ENCODE results near the gene PPP1R7.
A peak's percentile ranks its signal among the peaks of the same experiment; 100 is the strongest.

Gene PPP1R7

GRCh38 chr2:241213567-241213966, 63.3 kb downstream of the PPP1R7 start:
- Mint-ChIP-seq H3K36me3 (no peaks in the 10 kb centered on the region), H3K27ac (no peak overlapping the region), H3K27me3 (no peaks in the 10 kb centered on the region), H3K4me3 (no peak overlapping the region), H3K4me1 (ENCODE audit: low read depth) (peaks cover 4% of the 10 kb centered on the region), H3K9me3 (ENCODE audit: low read depth) (no peaks in the 10 kb centered on the region)

GRCh38 chr2:241214209-241214608, 63.9 kb downstream of the PPP1R7 start:
- Mint-ChIP-seq H3K9me3 (ENCODE audit: low read depth) (no peaks in the 10 kb centered on the region), H3K27me3 (no peaks in the 10 kb centered on the region), H3K4me3 (no peak overlapping the region), H3K27ac (no peak overlapping the region), H3K36me3 (no peaks in the 10 kb centered on the region), H3K4me1 (ENCODE audit: low read depth) (peaks cover 11% of the 10 kb centered on the region)

GRCh38 chr2:241214766-241215165, 64.5 kb downstream of the PPP1R7 start:
- no peaks in the 10 kb centered on the region for H3K36me3 Mint-ChIP-seq
- H3K27ac Mint-ChIP-seq: no peak overlapping the region
- no peaks in the 10 kb centered on the region for H3K27me3 Mint-ChIP-seq
- H3K9me3 Mint-ChIP-seq (ENCODE audit: low read depth): no peaks in the 10 kb centered on the region
- peaks cover 12% of the 10 kb centered on the region for H3K4me1 Mint-ChIP-seq (ENCODE audit: low read depth)
- H3K4me3 Mint-ChIP-seq: no peak overlapping the region

DNA sequence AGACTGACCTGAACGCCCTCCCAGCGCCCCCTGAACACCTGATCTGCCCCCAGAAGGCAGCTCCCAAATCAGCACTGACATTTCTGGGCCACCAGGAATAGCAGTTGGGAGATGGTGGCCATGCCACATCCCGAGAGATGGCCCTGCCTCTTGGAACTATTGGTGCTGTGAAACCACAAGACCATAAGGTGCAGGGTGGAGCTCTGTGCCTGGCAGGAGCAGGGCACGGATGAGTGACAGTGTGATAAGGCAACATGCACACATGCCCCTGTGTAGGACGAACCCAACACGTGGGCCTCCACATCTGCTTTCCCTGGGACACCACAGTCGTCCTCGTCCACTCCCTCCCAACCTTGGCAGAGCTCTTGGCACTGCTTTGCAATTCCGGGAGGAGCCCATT, 65.2 kb downstream of the PPP1R7 start:
- Mint-ChIP-seq H3K9me3 (ENCODE audit: low read depth) (no peaks in the 10 kb centered on the region), H3K36me3 (no peaks in the 10 kb centered on the region), H3K27ac (no peak overlapping the region), H3K27me3 (no peaks in the 10 kb centered on the region), H3K4me1 (ENCODE audit: low read depth) (peaks cover 12% of the 10 kb centered on the region), H3K4me3 (no peak overlapping the region)

DNA sequence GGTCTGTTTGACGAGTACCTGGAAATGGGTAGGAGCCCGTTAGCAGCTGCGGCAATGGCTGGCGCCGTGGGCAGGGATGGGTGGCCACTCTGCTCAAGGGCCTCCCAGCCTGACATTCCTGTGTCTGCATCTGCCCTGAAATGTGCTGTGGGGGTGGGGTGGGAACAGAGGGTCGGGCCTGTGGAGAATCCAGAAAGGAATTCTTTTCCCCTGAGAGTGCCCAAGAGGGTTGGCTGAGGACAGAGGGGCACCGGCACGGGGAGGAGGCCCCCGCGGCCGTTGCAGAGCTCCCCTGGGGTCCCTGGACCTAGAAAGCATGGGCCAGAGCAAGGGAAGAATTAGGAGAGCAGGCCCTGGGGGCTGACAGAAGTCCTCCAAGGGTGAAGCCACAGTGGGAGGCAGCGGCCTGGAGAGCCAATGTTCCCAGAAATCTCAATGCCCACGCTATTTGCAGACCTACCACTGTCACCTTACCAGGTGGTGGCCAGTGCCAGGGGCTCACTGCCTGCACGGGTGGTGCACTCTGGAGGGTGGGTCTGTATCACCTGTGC, 66.0 kb downstream of the PPP1R7 start:
- Mint-ChIP-seq H3K9me3 (ENCODE audit: low read depth) (no peaks in the 10 kb centered on the region), H3K4me3 (peak overlapping the region; percentile 67), H3K27ac (no peak overlapping the region), H3K27me3 (no peaks in the 10 kb centered on the region), H3K4me1 (ENCODE audit: low read depth) (peaks cover 12% of the 10 kb centered on the region), H3K36me3 (no peaks in the 10 kb centered on the region)

GRCh38 chr2:241217320-241218031, 67.2 kb downstream of the PPP1R7 start:
- no peaks in the 10 kb centered on the region for H3K9me3 Mint-ChIP-seq (ENCODE audit: low read depth)
- no peaks in the 10 kb centered on the region for H3K36me3 Mint-ChIP-seq
- peak overlapping the region; percentile 70 for H3K4me3 Mint-ChIP-seq
- no peaks in the 10 kb centered on the region for H3K27me3 Mint-ChIP-seq
- H3K27ac Mint-ChIP-seq: no peak overlapping the region
- peaks cover 12% of the 10 kb centered on the region for H3K4me1 Mint-ChIP-seq (ENCODE audit: low read depth)

DNA sequence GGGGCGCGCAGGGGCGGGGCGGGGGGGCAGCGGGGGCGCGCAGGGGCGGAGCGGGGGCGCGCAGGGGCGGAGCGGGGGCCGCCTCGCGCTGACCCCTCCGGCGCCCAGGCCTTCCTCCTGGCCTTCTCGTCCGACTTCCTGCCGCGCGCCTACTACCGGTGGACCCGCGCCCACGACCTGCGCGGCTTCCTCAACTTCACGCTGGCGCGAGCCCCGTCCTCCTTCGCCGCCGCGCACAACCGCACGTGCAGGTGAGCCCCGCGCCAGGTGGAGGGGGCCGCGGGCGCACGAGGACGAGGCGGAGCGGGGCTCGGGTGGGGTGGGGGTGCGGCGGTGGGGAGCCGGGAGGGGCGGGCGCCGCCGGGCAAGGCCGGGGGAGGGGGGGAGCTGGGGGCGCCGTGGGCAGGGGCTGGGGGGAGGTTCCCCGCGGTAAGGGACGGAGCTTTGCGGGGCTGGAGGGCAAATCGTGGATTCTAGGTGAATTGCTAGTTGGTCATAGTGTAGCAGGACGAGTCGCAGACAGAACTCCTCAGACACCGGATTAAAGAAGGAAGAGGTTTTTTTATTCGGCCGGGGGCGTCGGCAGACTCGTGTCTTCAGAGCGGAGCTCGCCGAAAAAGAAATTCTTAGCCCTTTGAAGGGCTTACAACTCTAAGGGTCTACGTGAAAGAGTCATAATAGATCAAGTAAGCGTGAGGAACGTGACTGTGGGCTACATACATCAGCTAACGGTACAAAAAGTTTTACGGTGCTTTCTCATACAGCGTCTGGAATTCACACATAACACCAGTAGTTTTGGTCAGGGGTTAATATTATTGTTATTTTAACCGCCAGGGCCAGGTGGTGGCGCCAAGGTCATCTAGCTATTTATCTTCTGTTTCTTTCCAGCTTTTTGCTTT, 68.1 kb downstream of the PPP1R7 start:
- Mint-ChIP-seq H3K4me3 (peak overlapping the region; percentile 88), H3K4me1 (ENCODE audit: low read depth) (peaks cover 14% of the 10 kb centered on the region), H3K27ac (peak overlapping the region; percentile 35), H3K27me3 (no peaks in the 10 kb centered on the region), H3K9me3 (ENCODE audit: low read depth) (no peaks in the 10 kb centered on the region), H3K36me3 (no peaks in the 10 kb centered on the region)

DNA sequence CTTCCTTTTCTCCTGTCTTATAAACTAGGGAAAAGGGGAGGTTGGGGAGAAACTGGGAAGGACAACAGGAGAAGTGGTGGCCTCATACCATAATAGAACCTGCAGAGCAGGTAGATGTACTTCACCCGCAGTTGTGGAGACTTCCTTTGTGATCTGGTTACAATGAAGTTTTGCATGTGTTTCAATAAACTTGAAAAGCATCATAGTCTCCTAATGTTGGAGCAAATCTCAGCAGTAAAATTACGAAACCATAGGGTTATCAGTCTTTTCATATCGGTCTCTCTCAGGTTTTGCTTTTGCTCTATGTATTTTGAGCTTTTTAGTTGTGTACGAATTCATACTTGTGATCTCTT, 68.7 kb downstream of the PPP1R7 start:
- Mint-ChIP-seq H3K9me3 (ENCODE audit: low read depth) (no peaks in the 10 kb centered on the region), H3K4me3 (peak overlapping the region; percentile 88), H3K27ac (peak overlapping the region; percentile 2), H3K36me3 (no peaks in the 10 kb centered on the region), H3K4me1 (ENCODE audit: low read depth) (peaks cover 14% of the 10 kb centered on the region), H3K27me3 (no peaks in the 10 kb centered on the region)

DNA sequence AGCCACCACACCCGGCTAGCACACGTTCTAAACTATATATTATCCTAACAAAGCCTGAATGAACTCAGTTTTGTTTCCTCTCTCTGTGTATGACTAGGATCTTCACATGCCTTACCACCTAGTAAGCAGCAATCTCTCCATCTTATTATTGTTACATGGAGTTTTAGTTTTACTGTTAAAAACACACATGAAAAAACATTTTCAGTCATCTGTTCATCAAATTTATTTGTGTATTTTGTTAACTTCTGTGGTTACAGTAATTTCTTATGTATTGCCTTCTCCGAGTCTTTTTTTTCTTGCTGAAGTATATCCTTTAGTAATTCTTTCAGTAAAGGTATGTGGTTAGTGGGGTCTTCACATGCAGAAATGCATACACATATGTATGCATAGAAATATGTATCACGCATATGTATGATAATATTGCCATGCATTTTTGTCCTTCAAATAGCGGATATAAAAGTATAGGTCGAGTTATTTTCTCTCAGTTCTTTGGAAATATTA, 69.6 kb downstream of the PPP1R7 start:
- Mint-ChIP-seq H3K4me3 (peak overlapping the region; percentile 25), H3K27me3 (no peaks in the 10 kb centered on the region), H3K36me3 (no peaks in the 10 kb centered on the region), H3K9me3 (ENCODE audit: low read depth) (no peaks in the 10 kb centered on the region), H3K27ac (no peak overlapping the region), H3K4me1 (ENCODE audit: low read depth) (peaks cover 15% of the 10 kb centered on the region)

- peaks cover 13% of the 10 kb centered on the region for H3K4me1 Mint-ChIP-seq (ENCODE audit: low read depth)
- H3K36me3 Mint-ChIP-seq: peaks cover 2% of the 10 kb centered on the region
- H3K27ac Mint-ChIP-seq: no peak overlapping the region
- H3K27me3 Mint-ChIP-seq: no peaks in the 10 kb centered on the region
- no peaks in the 10 kb centered on the region for H3K9me3 Mint-ChIP-seq (ENCODE audit: low read depth)
- H3K4me3 Mint-ChIP-seq: no peak overlapping the region
Observed at GRCh38 chr2:241223211-241224017, 73.1 kb downstream of the PPP1R7 start.

- Mint-ChIP-seq H3K27ac (peak overlapping the region; percentile 54), H3K9me3 (ENCODE audit: low read depth) (no peaks in the 10 kb centered on the region), H3K4me1 (ENCODE audit: low read depth) (peaks cover 5% of the 10 kb centered on the region), H3K36me3 (peaks cover 4% of the 10 kb centered on the region), H3K4me3 (no peak overlapping the region), H3K27me3 (no peaks in the 10 kb centered on the region)
Observed at GRCh38 chr2:241224018-241224850, 74.0 kb downstream of the PPP1R7 start.

DNA sequence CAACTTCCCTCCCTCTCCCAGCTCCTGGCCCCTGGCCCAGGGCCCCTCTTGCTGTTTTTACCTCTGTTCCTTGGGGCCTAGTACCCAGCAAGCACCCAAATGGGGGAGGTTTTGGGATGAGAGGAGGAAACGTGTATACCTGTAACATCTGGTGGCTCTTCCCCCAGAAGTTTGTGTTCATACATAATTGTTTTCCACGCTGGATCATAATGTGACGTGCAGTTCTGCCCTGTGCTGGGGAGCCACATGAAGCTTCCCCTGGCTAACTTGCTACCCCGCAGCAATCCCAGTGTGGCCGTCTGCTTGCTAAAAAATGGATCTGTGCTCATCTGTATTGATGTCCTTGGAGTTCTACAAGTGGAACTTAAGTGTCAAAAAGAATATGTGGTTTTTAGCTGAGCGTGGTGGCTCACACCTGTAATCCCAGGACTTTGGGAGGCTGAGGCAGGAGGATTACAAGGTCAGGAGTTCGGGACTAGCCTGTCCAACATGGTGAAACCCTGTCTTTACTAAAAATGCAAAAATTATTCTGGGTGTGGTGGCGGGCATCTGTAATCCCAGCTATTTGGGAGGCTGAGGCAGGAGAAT, 74.7 kb downstream of the PPP1R7 start:
- Mint-ChIP-seq H3K27ac (no peak overlapping the region), H3K9me3 (ENCODE audit: low read depth) (no peaks in the 10 kb centered on the region), H3K4me1 (ENCODE audit: low read depth) (peaks cover 3% of the 10 kb centered on the region), H3K36me3 (peaks cover 5% of the 10 kb centered on the region), H3K4me3 (no peak overlapping the region), H3K27me3 (no peaks in the 10 kb centered on the region)

GRCh38 chr2:241225545-241225944, 75.3 kb downstream of the PPP1R7 start:
- Mint-ChIP-seq H3K9me3 (ENCODE audit: low read depth) (no peaks in the 10 kb centered on the region), H3K4me3 (no peak overlapping the region), H3K36me3 (peaks cover 5% of the 10 kb centered on the region), H3K27me3 (no peaks in the 10 kb centered on the region), H3K27ac (no peak overlapping the region), H3K4me1 (ENCODE audit: low read depth) (peaks cover 3% of the 10 kb centered on the region)
